GM15510 (cell line): ENCODE data around the gene FOXRED1.
A peak's percentile ranks its signal among the peaks of the same experiment; 100 is the strongest.

Experiments used
- POLR2A ChIP-seq: IDR thresholded peaks from 3 replicates; pipeline ENCODE4 v1.6.1; 2011; ENCODE audit warnings: borderline replicate concordance; ENCODE audit not compliant: insufficient read length; ENCODE audit errors: extremely low read depth

FOXRED1 gene

GRCh38 chr11:126297004-126297403 lies 28.1 kb downstream of the FOXRED1 start:
- TF ChIP-seq POLR2A, result no peak

GRCh38 chr11:126303623-126304456 lies 34.9 kb downstream of the FOXRED1 start, which contains the start of gene DCPS:
TSS of gene DCPS (plus strand) at chr11:126304060. CDS start at chr11:126304081, 21 bp downstream.
- peak; percentile 98 for TF ChIP-seq POLR2A

GRCh38 chr11:126304457-126305075 lies 35.6 kb downstream of the FOXRED1 start:
- no peak for TF ChIP-seq POLR2A

DNA sequence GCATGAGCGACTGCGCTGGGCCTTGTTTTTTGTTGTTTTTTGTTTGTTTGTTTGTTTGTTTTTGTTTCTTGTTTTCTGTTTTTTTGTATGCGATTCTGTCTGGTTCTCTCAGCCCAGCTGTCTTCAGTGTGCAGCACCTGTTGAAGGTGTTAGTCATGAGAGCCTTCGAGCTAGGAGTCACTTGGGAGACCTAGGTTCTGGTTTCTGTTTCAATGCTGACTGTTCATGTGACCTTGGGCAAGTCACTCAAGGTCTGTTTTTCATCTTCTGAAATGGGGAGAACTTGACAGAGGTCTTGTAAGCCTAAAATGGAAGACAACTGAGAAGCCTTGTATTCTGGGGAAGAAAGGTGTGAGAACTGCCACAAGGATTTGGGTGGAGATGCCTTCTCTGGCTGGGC lies 36.7 kb downstream of the FOXRED1 start:
- TF ChIP-seq POLR2A, result no peak

GRCh38 chr11:126307706-126308105 lies 38.8 kb downstream of the FOXRED1 start:
- no peak for TF ChIP-seq POLR2A

GRCh38 chr11:126308271-126308671 lies 39.3 kb downstream of the FOXRED1 start:
- no peak for TF ChIP-seq POLR2A

GRCh38 chr11:126310200-126310991 lies 41.4 kb downstream of the FOXRED1 start:
- TF ChIP-seq POLR2A, result no peak

- no peak for TF ChIP-seq POLR2A
Measured at GRCh38 chr11:126310992-126311310, 42.0 kb downstream of the FOXRED1 start.

- TF ChIP-seq POLR2A, result no peak
Measured at GRCh38 chr11:126311401-126312291, 42.7 kb downstream of the FOXRED1 start.

DNA sequence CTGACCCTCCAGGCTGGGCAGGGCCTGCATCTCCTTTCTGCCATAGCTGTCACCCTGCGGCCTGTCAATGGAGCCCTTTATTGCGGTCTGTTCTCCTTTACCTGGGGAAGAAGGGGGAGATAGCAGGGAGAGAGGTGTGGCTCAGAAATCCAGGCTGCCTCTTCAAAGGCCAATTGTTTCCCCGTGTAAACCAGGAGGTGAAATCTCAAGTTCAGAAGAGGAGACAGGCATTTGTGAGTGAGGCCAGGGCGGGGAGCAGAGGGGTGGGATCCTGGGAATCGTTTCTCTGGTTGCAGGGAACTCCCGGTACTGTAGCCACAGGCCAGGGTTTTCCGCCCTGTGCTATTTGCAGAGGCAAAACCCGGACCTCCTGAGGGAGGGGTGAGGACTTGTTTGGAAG lies 44.0 kb downstream of the FOXRED1 start:
- no peak for TF ChIP-seq POLR2A

DNA sequence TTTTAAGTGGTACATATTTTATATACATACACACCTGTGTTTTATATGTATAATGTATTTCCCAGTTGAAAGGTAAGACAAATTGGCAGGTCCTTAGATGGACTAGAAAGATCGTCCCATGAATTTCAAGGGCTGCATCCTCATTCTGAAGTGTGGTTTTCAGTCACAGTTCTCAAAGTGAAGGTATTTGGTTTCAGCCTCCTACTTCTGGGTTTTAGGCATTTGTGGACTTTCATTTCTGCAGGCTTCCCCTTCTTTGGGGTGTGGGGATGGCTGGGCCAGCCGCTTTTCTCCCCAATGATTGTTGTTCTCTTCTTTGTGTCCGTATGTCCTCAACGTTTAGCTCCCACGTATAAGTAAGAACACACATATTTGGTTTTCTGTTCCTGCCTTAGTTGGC lies 44.9 kb downstream of the FOXRED1 start:
- no peak for TF ChIP-seq POLR2A

DNA sequence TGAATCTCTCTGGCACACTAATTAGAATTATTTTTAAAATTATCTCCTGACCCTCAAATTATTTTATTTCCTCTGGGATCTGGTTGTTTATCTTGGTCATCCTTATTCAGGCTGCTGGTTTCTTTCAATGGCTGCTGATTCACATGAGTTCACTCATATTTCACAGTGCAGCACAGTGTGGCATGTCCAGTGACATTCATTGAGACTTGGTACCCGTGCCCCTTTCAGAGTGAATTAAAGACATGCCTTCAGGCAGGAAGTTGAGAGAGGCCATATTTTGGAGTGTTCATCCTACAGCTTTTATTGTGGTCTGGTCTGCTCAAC lies 48.4 kb downstream of the FOXRED1 start:
- TF ChIP-seq POLR2A, result no peak

DNA sequence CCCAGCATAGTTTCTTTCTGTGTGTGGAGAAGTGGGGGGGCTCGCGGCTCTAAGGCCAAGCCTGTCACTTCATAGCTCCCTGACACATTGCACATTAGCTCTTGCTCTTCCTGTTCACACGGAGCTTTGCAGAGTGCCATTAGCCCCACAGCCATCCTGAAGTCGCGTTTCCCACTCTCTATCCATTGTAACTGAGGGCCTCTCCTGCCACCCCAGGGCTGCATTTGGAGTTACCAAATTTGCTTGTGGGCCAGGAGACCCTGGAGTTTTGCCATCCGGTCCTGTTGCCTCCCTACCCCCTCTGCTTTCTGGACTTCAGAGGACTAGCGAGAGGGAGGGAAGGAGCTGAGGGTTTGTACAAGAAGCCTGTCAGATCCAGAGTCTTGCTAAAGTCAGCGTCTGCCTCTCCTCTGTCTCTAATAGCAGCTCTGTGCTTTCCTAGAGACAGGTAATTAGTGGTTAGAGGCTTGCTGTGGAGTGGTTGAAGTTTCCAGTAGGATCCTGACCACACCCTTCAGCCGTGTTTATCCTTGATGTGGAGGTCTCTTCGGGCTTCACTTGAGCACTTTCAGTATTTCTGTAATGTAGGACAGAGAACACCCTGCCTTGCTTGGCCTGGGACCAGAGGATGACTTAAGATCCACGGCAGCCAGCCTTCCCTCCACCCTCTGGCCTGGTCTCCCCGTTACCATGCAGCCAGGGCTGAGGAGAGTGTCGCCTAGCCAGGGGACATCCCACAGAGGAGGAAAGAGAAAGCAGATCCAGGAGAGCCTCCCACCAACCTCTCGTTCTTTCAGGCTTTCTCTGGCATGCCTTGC lies 49.0 kb downstream of the FOXRED1 start:
- TF ChIP-seq POLR2A, result no peak
